Measurements from ENCODE around the gene DMWD. TPM values are rescaled to one million over a fixed set of nuclear protein-coding genes. Genes with fewer than 3 reads are reported as not detected.

DMWD gene
- total and polyA plus RNA-seq, 2 of the 13 experiments (the other 11 are each of a cell fraction or from before 2014, with no cell fraction given): 10.3 to 14.9 TPM

- TF ChIP-seq ZSCAN31 (CRISPR knock-in tag; IDR thresholded peaks at IDR 0.05; ENCODE audit: low read depth) (no peak), TFE3 (CRISPR knock-in tag; IDR thresholded peaks at IDR 0.05) (peak; percentile 66; the same call in 1 of the 2 replicates), ZSCAN9 (CRISPR knock-in tag; IDR thresholded peaks at IDR 0.05; ENCODE audit: borderline replicate concordance) (no peak), BCL3 (CRISPR knock-in tag; IDR thresholded peaks at IDR 0.05) (no peak), ZSCAN30 (CRISPR knock-in tag; IDR thresholded peaks at IDR 0.05) (no peak), ELK4 (CRISPR knock-in tag; IDR thresholded peaks at IDR 0.05; ENCODE audit: borderline replicate concordance) (no peak), SMAD1 (CRISPR knock-in tag; IDR thresholded peaks at IDR 0.05; ENCODE audit: borderline replicate concordance, low read depth) (no peak), KDM3A (CRISPR knock-in tag; IDR thresholded peaks at IDR 0.05; ENCODE audit: low read depth) (no peak), ZKSCAN5 (CRISPR knock-in tag; IDR thresholded peaks at IDR 0.05) (no peak), ZNF800 (CRISPR knock-in tag; IDR thresholded peaks at IDR 0.05) (no peak), NCOA1 (CRISPR knock-in tag; IDR thresholded peaks at IDR 0.05) (no peak), ATF7 (IDR thresholded peaks at IDR 0.05) (no peak), ATF7 (CRISPR knock-in tag; IDR thresholded peaks at IDR 0.05) (no peak), MIER3 (CRISPR knock-in tag; IDR thresholded peaks at IDR 0.05; ENCODE audit: borderline replicate concordance) (peak; percentile 63; the same call in 1 of the 2 replicates), ZNF34 (CRISPR knock-in tag; IDR thresholded peaks at IDR 0.05; ENCODE audit: borderline replicate concordance) (no peak), CBX2 (IDR thresholded peaks at IDR 0.05; ENCODE audit: low read depth, low read length) (no peak), CBX2 (CRISPR knock-in tag; IDR thresholded peaks at IDR 0.05; ENCODE audit: low read depth) (no peak), ATF5 (CRISPR knock-in tag; IDR thresholded peaks at IDR 0.05; ENCODE audit: low read depth) (no peak), ZNF883 (CRISPR knock-in tag; IDR thresholded peaks at IDR 0.05; ENCODE audit: not compliant biosample characterization) (no peak), ATAD3A (CRISPR knock-in tag; IDR thresholded peaks at IDR 0.05) (no peak), ZNF274 (CRISPR knock-in tag; IDR thresholded peaks at IDR 0.05) (no peak), ZNF276 (CRISPR knock-in tag; IDR thresholded peaks at IDR 0.05; ENCODE audit: low read depth) (no peak)
These were observed 24.5 kb upstream of the DMWD start (continued) for GRCh38 chr19:45817010-45817724.
